T-cell (primary cell): ENCODE data around the gene LCN15. TPM values are rescaled to one million over a fixed set of nuclear protein-coding genes. Genes with fewer than 3 reads are reported as not detected.
"Not testable (repeated sequence)": the region's sequence is repeated elsewhere in the genome, so short reads cannot be mapped to it uniquely, and the experiment has no call there.

Experiments used
- ATAC-seq, 4 experiments: fragments of 200-7000 bp in 3 of 4; fragments of 150-1000 bp in 1 of 4; cut with Tn5 transposase; replicated peaks in 1 of 4; 1 replicate in 3 of 4; 2 replicates in 1 of 4; pipeline ENCODE4 v1.10.0; 2021; ENCODE audit warnings: moderate library complexity in 3 of 4, mild to moderate bottlenecking in 2 of 4, moderate number of reproducible peaks in 1 of 4
- CTCF ChIA-PET, 2 donors: fragments of 300-600 bp; sonication (Branson Sonifier 250); formaldehyde crosslinking; loops; one replicate each; lab custom pipeline; 2022; ENCODE audit warnings: antibody characterized with exemption in 2 of 2; lab: Charles Lee
- POLR2A ChIA-PET, 2 donors: fragments of 300-600 bp; sonication (Branson Sonifier 250); formaldehyde crosslinking; loops; one replicate each; lab custom pipeline; 2022; ENCODE audit warnings: antibody characterized with exemption in 2 of 2; lab: Charles Lee
- DNase-seq, 35 experiments: peaks; one replicate each; pipeline versions ENCODE4 v3.0.0 to v3.0.0-alpha.2; 2013 to 2023
- H3K27ac ChIP-seq: one replicate; pipeline ENCODE4 v1.5.1; 2013; ENCODE audit warnings: low read length
- H3K27me3 ChIP-seq, 2 experiments: replicated peaks in 1 of 2; 1 replicate in 1 of 2; 2 replicates in 1 of 2; pipeline versions ENCODE4 v1.6.1 to v1.7.0; 2013; ENCODE audit warnings: low read length in 1 of 2, mixed read lengths in 1 of 2; ENCODE audit not compliant: control insufficient read depth in 2 of 2, insufficient read depth in 2 of 2; ENCODE audit errors: extremely low read depth in 1 of 2
- H3K36me3 ChIP-seq, 2 donors: 1 replicate in 1 of 2; 2 replicates in 1 of 2; pipeline versions ENCODE4 v1.6.1 to v1.7.0; 2013; ENCODE audit warnings: low read length in 1 of 2; ENCODE audit not compliant: control insufficient read depth in 2 of 2, insufficient read depth in 1 of 2; ENCODE audit errors: extremely low read depth in 1 of 2
- H3K4me1 ChIP-seq, 2 experiments: 1 replicate in 1 of 2; 2 replicates in 1 of 2; pipeline versions ENCODE4 v1.6.1 to v1.7.0; 2013; ENCODE audit warnings: low read length in 2 of 2, mixed read lengths in 1 of 2; ENCODE audit not compliant: insufficient read depth in 2 of 2, control insufficient read depth in 1 of 2; ENCODE audit errors: extremely low read depth in 1 of 2
- H3K4me3 ChIP-seq, 2 donors: 1 replicate in 1 of 2; 2 replicates in 1 of 2; pipeline versions ENCODE4 v1.5.1 to v1.7.0; 2013; ENCODE audit warnings: mild to moderate bottlenecking in 2 of 2, low read length in 1 of 2, moderate library complexity in 1 of 2; ENCODE audit not compliant: control insufficient read depth in 1 of 2; ENCODE audit errors: extremely low read depth in 1 of 2
- H3K9me3 ChIP-seq: 2 replicates; pipeline ENCODE4 v1.7.0; 2013
- H3K27ac Mint-ChIP-seq, 2 donors: one replicate each; pipeline ENCODE4 v1.8.0; 2020 to 2021; ENCODE audit warnings: mild to moderate bottlenecking in 2 of 2, mixed read lengths in 2 of 2
- H3K27me3 Mint-ChIP-seq, 2 donors: one replicate each; pipeline ENCODE4 v1.8.0; 2021 to 2022; ENCODE audit warnings: mixed read lengths in 2 of 2
- H3K36me3 Mint-ChIP-seq: one replicate; pipeline ENCODE4 v1.8.0; 2021; ENCODE audit warnings: mixed read lengths
- H3K4me1 Mint-ChIP-seq, 3 donors: one replicate each; pipeline ENCODE4 v1.8.0; 2020 to 2022; ENCODE audit warnings: mixed read lengths in 3 of 3, mild to moderate bottlenecking in 1 of 3
- H3K4me3 Mint-ChIP-seq, 3 donors: one replicate each; pipeline ENCODE4 v1.8.0; 2020 to 2022; ENCODE audit warnings: mild to moderate bottlenecking in 3 of 3, mixed read lengths in 3 of 3, moderate library complexity in 3 of 3
- H3K9me3 Mint-ChIP-seq, 3 donors: one replicate each; pipeline ENCODE4 v1.8.0; 2020 to 2022; ENCODE audit warnings: mixed read lengths in 3 of 3
- WGBS: methylation state at CpG from one replicate; pipeline ENCODE4 v1.1.5; 2013; ENCODE audit warnings: missing lambda C conversion rate; ENCODE audit not compliant: insufficient coverage; 5-methylcytosine and 5-hydroxymethylcytosine counted together
- total RNA-seq, 35 experiments: library from RNA in 6 of 35; stranded (reverse) in 6 of 35; fragments of 120-200 nt in 1 of 35; gene quantifications; one replicate each; pipeline versions ENCODE4 v1.2.1 to v1.2.4 and lab custom pipeline; 2013 to 2026

LCN15 gene
- total RNA-seq, 5 donors from 2014 or later (not counting 1 experiment from before 2014, with no cell fraction given), result not detected

DNA sequence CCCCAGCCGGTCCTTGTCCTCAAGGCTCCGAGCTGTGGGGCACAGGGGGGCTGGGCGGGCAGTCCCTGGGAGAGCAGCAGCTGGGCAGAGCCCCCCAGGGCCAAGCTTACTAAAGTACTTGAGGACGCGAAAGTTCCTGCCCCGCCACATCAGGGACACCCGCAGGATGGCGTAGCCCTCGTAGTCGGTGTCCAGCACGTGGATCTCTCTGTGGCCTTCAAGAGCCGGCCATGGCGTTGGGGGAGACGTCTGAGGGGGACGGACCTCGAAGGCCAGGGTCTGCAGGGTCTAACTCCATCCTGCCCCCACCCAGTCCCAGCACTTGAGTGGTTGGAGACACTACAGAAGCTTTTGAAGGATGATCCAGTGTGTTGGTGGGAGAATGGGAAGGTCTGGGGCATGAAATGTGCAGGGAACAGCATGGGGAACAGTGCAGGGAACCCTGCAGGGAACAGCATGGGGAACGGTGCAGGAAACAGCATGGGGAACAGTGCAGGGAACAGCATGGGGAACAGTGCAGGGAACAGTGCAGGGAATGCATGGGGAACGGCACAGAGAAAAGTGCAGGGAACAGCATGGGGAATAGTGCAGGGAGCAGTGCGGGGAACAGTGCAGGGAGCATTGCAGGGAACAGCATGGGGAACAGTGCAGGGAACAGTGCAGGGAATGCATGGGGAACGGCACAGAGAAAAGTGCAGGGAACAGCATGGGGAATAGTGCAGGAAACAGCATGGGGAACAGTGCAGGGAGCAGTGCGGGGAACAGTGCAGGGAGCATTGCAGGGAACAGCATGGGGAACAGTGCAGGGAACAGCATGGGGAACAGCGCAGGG, 8.8 kb downstream of the LCN15 start:
- WGBS, result 97% methylated on average over 17 of the region's 22 CpGs
- POLR2A ChIA-PET, result not testable (repeated sequence)

DNA sequence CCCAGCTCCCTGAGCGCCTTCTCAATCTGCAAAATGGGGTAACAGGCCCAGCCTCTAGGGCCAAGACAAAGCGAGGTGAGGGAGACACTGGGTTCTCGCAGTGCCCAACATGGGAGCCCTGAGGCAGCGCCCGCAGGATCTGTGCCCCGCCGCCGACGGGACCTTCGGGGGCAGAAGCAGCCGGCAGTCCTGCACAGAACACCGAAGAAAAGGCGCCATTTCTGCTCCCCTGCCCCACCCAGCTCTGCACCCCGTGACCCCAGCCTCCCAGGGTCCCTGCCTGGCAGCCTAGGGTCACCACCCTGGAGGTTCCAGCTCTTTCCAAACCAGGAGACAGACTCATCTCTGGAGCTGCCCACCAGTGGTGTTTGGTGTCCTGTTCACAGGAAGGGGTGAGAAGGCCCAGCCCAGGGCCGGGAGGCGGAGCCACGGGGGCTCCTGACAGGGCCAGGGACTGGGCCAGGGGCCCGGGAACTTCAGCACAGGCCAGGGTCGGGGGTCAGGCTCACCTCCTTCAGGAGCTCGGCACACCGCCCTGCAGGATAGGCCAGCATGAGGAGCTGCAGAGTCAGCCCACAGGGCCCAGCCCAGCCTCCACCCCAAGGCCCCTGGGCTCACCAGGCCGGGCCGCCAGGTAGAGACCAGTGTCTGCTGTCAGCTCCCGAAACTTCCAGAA, 9.6 kb downstream of the LCN15 start:
- 84% methylated on average over 18 of the region's 24 CpGs for WGBS
- POLR2A ChIA-PET, result no interaction called here

More for the DNA sequence above, 8.8 kb downstream of the LCN15 start:
- H3K4me3 Mint-ChIP-seq, ATAC-seq, H3K4me3 ChIP-seq, H3K36me3 Mint-ChIP-seq, H3K36me3 ChIP-seq, H3K27ac Mint-ChIP-seq, H3K27me3 Mint-ChIP-seq, H3K27ac ChIP-seq, H3K4me1 Mint-ChIP-seq, H3K9me3 ChIP-seq, CTCF ChIA-PET, H3K4me1 ChIP-seq: not testable (repeated sequence)
- peak in 1 of 35 experiments; percentile 0 for DNase-seq
- peaks cover 0 to 61% of the 10 kb centered on the region in 2 experiments for H3K27me3 ChIP-seq
- peaks cover 6 to 17% (median 16%) of the 10 kb centered on the region in 3 donors for H3K9me3 Mint-ChIP-seq

DNA sequence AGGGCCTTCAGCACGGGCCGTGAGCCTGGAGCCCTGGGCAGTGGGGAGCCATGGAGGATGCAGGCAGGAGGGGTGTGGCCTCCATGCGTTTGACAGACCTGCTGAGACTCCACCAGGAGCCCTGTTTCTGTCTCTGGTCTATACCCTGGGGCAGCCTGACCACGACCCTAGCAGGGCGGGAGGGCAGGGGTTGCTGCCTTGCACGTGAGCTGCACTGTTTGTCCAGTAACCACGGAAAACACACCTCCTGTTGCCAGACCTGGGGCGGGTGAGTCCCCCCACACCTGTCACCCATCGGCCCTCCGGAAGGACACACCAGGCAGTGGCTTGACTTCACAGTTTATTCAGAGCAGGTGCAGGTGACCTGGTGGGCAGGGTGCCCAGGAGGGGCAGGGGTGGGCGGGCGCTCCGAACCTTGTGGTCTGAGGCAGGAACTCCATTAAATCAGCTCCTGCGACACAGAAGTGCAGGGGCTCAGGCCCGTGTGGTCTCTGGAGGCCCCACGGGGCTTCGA, 10.2 kb downstream of the LCN15 start:
- Histone ChIP-seq H3K9me3 (no peaks in the 10 kb centered on the region), H3K27ac (no peak overlapping the region), H3K4me1 (no peaks in the 10 kb centered on the region), H3K27me3 (peaks cover 0 to 56% of the 10 kb centered on the region in 2 experiments), H3K36me3 (no peaks in the 10 kb centered on the region), H3K4me3 (no peak overlapping the region)
- ATAC-seq (no peak), DNase-seq (no peak)
- WGBS, result 29% methylated on average over 16 of the region's 17 CpGs
- no peaks in the 10 kb centered on the region for H3K27me3 Mint-ChIP-seq
- H3K27ac Mint-ChIP-seq, result no peak overlapping the region
- H3K9me3 Mint-ChIP-seq, result peaks cover 6 to 17% (median 16%) of the 10 kb centered on the region in 3 donors
- CTCF ChIA-PET, result no interaction called here
- H3K36me3 Mint-ChIP-seq, result no peaks in the 10 kb centered on the region
- H3K4me3 Mint-ChIP-seq, result no peak overlapping the region
- no peaks in the 10 kb centered on the region for H3K4me1 Mint-ChIP-seq
- POLR2A ChIA-PET, result no interaction called here

More for the DNA sequence above, 9.6 kb downstream of the LCN15 start:
- Mint-ChIP-seq H3K4me3 (no peak overlapping the region), H3K9me3 (peaks cover 6 to 17% (median 16%) of the 10 kb centered on the region in 3 donors), H3K36me3 (no peaks in the 10 kb centered on the region), H3K4me1 (no peaks in the 10 kb centered on the region), H3K27me3 (no peaks in the 10 kb centered on the region), H3K27ac (no peak overlapping the region)
- ATAC-seq (no peak), DNase-seq (peak in 1 of 35 experiments; percentile 0)
- peaks cover 0 to 55% of the 10 kb centered on the region in 2 experiments for H3K27me3 ChIP-seq
- CTCF ChIA-PET, result no interaction called here
- H3K9me3 ChIP-seq, result no peaks in the 10 kb centered on the region
- H3K4me1 ChIP-seq, result no peaks in the 10 kb centered on the region
- no peak overlapping the region for H3K27ac ChIP-seq
- H3K4me3 ChIP-seq, result no peak overlapping the region
- no peaks in the 10 kb centered on the region for H3K36me3 ChIP-seq

DNA sequence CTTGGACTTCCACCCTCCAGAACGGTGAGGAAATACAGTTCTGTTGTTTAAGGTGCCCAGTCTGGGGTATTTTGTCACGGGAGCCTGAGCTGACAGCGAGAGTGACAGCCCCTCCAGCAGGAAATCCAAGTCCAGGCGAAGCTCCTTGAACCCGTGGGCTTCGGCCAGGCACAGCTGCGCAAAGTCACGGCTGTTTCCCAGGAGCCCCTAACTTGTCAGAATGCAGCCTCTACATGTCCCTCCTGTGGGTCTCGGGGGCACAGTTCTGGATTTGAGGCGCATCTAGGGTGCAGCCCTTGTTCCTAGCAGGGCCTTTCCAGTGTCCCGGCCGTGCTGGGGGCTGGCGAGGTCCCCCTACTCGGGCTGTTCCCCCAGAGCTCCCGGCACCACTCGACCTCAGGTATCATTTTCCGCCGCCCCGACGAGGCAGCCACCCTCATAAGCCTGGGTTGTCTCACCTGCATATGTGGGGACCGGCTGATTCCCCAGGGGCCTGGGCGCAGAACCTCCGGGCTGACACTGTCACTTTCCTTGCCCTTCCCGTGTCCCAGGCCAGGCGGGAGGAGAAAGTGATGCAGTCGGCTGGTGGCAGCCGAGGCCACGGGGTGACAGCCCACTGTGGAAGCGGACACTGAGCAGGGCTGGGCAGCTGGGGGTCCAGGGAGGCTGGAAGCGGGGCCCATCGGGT, 10.8 kb downstream of the LCN15 start:
- 91% methylated on average over 30 of the region's 31 CpGs for WGBS
- no peak overlapping the region for H3K27ac ChIP-seq
- H3K4me3 Mint-ChIP-seq, result no peak overlapping the region

DNA sequence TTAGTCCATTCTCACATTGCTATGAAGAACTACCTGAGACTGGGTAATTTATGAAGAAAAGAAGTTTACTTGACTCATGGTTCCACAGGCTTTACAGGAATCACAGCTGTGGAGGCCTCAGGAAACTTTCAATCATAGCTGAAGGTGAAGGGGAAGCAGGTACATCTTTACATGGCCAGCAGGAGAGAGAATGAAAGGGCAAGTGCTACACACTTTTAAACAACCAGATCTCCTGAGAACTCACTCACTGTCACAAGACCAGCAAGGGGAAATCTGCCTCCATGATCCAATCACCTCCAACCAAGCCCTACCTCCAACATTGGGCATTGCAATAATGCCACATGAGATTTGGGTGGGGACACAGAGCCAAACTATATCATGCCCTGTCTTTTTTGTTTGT, 12.5 kb downstream of the LCN15 start:
- ChIA-PET POLR2A (no interaction called here), CTCF (no interaction called here)
- peaks cover 6 to 17% (median 16%) of the 10 kb centered on the region in 3 donors for H3K9me3 Mint-ChIP-seq
- peaks cover 0 to 4% of the 10 kb centered on the region in 2 donors for H3K27me3 Mint-ChIP-seq
- H3K36me3 Mint-ChIP-seq, result no peaks in the 10 kb centered on the region
- no peak overlapping the region for H3K4me3 ChIP-seq
- DNase-seq (no peak), ATAC-seq (no peak)
- no peaks in the 10 kb centered on the region for H3K9me3 ChIP-seq
- H3K4me1 ChIP-seq, result no peaks in the 10 kb centered on the region
- H3K4me3 Mint-ChIP-seq, result no peak overlapping the region
- no peaks in the 10 kb centered on the region for H3K4me1 Mint-ChIP-seq
- no peaks in the 10 kb centered on the region for H3K36me3 ChIP-seq
- H3K27ac Mint-ChIP-seq, result no peak overlapping the region
- H3K27ac ChIP-seq, result no peak overlapping the region
- H3K27me3 ChIP-seq, result peaks cover 0 to 65% of the 10 kb centered on the region in 2 experiments

More for the DNA sequence above, 10.8 kb downstream of the LCN15 start:
- Histone ChIP-seq H3K4me1 (no peaks in the 10 kb centered on the region), H3K9me3 (no peaks in the 10 kb centered on the region), H3K36me3 (no peaks in the 10 kb centered on the region), H3K4me3 (no peak overlapping the region), H3K27me3 (peaks cover 0 to 61% of the 10 kb centered on the region in 2 experiments)
- ChIA-PET POLR2A (no interaction called here), CTCF (no interaction called here)
- Mint-ChIP-seq H3K4me1 (no peaks in the 10 kb centered on the region), H3K27me3 (no peaks in the 10 kb centered on the region), H3K36me3 (no peaks in the 10 kb centered on the region), H3K9me3 (peaks cover 6 to 17% (median 16%) of the 10 kb centered on the region in 3 donors), H3K27ac (no peak overlapping the region)
- no peak for ATAC-seq
- no peak for DNase-seq

DNA sequence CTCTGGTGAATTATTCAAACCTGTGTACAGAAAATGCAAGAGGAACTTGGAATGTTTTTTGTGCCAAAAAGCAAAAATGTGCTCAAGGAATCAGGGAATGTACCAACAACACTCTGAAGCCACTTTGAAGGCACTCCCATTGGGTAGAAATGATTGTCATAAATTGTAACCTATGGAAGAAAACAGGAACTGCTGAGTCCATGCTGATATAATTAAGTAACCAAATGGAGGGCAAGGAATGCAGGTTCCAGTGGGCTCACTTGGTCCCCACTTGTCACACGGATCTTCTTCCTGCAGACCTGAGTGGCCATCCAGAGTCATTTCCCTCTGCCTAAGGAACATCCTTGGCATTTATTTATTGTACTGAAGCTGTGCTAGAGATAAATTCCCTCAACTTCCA, 13.1 kb downstream of the LCN15 start:
- H3K4me3 Mint-ChIP-seq, result no peak overlapping the region
- CTCF ChIA-PET, result no interaction called here
- H3K27ac ChIP-seq, result no peak overlapping the region
- H3K36me3 ChIP-seq, result no peaks in the 10 kb centered on the region
- no peak for DNase-seq
- ATAC-seq, result no peak
- peaks cover 0 to 4% of the 10 kb centered on the region in 2 donors for H3K27me3 Mint-ChIP-seq
- POLR2A ChIA-PET, result interaction anchor here in 1 of 2 donors (0.5 kb wide), 1 partner anchor 209 kb away, joined by 7 read pairs; no protein-coding TSS in a partner anchor
- WGBS, result no CpG with 5 or more reads among the region's 1 CpG
- H3K27me3 ChIP-seq, result peaks cover 0 to 64% of the 10 kb centered on the region in 2 experiments
- H3K9me3 ChIP-seq, result no peaks in the 10 kb centered on the region
- no peaks in the 10 kb centered on the region for H3K4me1 ChIP-seq
- H3K27ac Mint-ChIP-seq, result no peak overlapping the region
- H3K36me3 Mint-ChIP-seq, result no peaks in the 10 kb centered on the region
- no peaks in the 10 kb centered on the region for H3K4me1 Mint-ChIP-seq
- H3K4me3 ChIP-seq, result no peak overlapping the region
- H3K9me3 Mint-ChIP-seq, result peaks cover 6 to 17% (median 16%) of the 10 kb centered on the region in 3 donors
